GM12891 (cell line): ENCODE data around the gene MPV17.

Source experiments
- PAX5 ChIP-seq: IDR thresholded peaks from 2 replicates; pipeline ENCODE4 v1.6.1; 2011; ENCODE audit warnings: low read length, moderate library complexity, mild to moderate bottlenecking; ENCODE audit not compliant: insufficient read depth, severe bottlenecking
- POLR2A ChIP-seq: IDR thresholded peaks from 2 replicates; pipeline ENCODE4 v1.6.1; 2011; ENCODE audit warnings: low read depth, low read length, control low read depth
- POLR2AphosphoS5 ChIP-seq: IDR thresholded peaks from 2 replicates; pipeline ENCODE4 v1.6.1; 2011; ENCODE audit warnings: low read depth, low read length, control low read depth
- POU2F2 ChIP-seq: IDR thresholded peaks from 2 replicates; pipeline ENCODE4 v1.6.1; 2011; ENCODE audit warnings: low read depth, mild to moderate bottlenecking, control low read depth, low read length, moderate library complexity
- SPI1 ChIP-seq: IDR thresholded peaks from 2 replicates; pipeline ENCODE4 v1.6.1; 2011; ENCODE audit warnings: low read depth, low read length, control low read depth
- TAF1 ChIP-seq: IDR thresholded peaks from 2 replicates; pipeline ENCODE4 v1.6.1; 2011; ENCODE audit warnings: low read depth, low read length, control low read depth

DNA sequence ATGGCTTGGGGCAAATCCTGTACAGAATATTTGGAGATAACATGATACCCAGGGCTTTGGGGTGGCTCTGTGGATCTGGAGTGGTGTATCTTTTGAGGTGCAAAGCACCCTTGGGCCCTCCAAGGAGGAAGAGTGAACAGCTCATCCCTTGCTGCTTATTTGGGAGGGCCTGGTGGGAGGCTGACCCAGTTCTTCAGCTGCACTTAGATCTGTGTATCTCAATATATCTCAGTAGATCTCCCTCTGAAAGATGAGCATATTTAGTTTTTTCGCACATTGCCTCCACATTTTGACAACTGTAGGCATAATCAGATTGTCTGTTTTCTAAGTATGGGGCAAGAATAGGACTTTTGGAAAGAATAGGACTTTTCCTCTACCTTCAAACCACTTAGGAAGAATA lies 37.9 kb downstream of the MPV17 start:
- TF ChIP-seq TAF1 (no peak), POLR2AphosphoS5 (no peak), POLR2A (no peak), SPI1 (no peak), PAX5 (no peak), POU2F2 (no peak)
